Globus pallidus (tissue), 1 donor: ENCODE results near the gene ZNF512.
A peak's percentile ranks its signal among the peaks of the same experiment; 100 is the strongest.

Experiments used
- DNase-seq: peaks from one replicate; pipeline ENCODE4 v3.0.0-alpha.2; 2015; ENCODE audit warnings: low spot score

ZNF512 gene

GRCh38 chr2:27638037-27638637 lies 55.3 kb downstream of the ZNF512 start:
- DNase-seq: no peak

DNA sequence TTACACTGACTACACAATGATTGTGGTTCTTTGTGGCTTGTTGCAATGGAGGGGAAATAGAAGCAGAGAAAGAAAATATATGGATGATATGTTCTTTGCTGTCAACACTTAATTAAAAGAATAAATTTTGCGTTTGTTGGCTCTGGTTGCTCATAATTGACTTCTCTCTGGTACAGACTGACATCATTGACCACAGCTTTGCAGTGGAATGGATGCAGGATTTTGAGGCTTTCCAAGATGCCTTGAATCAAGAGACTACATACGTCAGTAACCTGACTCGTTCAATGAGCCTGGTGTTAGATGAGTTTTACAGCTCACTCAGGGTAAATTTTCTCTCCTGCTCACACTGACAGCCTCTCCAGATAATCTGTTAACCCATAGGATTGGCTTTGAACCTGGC lies 55.9 kb downstream of the ZNF512 start:
- no peak for DNase-seq

DNA sequence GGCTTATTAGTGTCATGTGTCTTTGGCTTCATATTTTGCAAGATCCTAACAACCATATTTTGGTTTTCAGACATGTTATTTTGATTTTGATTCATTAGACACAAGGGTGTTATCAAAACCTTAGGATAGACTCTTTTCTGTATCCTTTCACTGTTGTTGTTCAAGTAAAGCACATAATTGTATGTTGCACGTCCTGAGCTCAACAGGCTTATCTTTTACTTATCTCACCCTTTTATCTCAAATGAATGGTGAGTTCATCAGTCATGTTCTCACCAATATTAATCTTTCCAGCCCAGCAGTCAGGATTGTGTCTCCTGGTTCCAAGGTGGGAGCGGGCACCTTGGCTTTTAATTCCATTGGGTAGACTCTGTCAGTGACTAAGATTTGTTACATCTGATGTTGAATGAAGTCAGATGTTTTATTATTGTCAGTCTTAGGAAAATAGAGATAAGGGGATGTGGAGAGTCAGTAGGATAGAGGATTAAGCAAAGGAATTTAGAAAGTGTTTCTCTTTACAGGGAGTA lies 57.9 kb downstream of the ZNF512 start:
- no peak for DNase-seq

DNA sequence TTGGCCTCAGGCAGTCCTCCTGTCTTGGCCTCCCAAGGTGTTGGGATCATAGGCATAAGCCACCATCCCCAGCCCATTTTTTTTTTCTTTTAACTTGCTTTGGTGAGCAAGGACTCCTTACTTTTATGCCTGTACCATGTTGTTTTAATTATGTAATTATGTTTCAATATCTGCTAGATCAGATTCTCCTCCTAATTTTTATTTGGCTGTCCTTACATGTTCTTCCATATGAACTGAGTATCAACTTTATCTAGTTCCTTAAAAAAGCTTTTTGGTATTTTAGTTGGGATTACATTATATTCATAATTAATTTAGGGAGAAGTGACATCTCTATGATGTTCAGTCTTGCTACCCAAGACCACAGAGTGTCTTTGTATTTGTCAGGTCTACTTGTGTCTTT lies 62.4 kb downstream of the ZNF512 start:
- DNase-seq: no peak

GRCh38 chr2:27647289-27647688 lies 64.4 kb downstream of the ZNF512 start:
- no peak for DNase-seq

- DNase-seq: no peak
Measured at GRCh38 chr2:27647737-27648136, 64.9 kb downstream of the ZNF512 start.

GRCh38 chr2:27651056-27651455 lies 68.2 kb downstream of the ZNF512 start:
- no peak for DNase-seq

DNA sequence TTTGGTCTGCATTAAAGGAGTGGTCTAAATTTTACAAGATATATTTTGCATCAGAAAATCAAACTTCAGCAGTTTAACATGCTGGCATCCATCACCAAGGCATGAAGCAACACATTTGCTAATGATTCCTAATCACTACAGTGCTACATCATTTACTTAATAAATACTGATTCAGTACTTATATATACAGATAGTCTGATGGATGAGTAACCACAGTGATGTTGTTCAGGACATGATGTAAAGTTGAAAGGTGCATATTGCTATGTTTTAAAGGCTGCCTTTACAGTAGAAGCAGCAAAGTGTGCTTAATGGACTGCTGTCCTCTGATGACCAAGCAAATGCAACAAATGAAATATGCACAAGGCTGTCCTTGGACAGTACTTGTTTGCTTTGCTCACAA lies 69.5 kb downstream of the ZNF512 start:
- DNase-seq: no peak

GRCh38 chr2:27652790-27653189 lies 69.9 kb downstream of the ZNF512 start:
- no peak for DNase-seq

GRCh38 chr2:27653397-27653796 lies 70.6 kb downstream of the ZNF512 start:
- DNase-seq: no peak

- no peak for DNase-seq
Measured at GRCh38 chr2:27655155-27655951, 72.5 kb downstream of the ZNF512 start.

DNA sequence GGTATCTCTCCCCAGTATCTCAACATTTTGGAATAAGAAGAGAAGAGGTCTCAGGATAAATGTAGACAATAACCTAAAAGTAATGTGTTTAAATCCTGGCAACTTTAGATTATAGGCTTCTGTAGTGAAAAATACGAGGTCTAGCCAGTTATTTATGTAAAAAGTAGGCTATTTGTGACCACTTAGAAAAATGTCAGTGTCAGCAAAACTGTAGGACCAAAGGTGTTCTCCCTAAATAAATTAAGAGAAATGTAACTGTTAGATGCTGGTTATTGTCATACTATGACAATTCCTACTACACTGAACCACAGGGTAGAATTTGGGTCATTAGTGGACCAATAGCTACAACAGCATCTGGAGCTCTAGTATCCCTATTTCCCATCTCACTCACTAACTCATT lies 78.5 kb downstream of the ZNF512 start:
- no peak for DNase-seq

DNA sequence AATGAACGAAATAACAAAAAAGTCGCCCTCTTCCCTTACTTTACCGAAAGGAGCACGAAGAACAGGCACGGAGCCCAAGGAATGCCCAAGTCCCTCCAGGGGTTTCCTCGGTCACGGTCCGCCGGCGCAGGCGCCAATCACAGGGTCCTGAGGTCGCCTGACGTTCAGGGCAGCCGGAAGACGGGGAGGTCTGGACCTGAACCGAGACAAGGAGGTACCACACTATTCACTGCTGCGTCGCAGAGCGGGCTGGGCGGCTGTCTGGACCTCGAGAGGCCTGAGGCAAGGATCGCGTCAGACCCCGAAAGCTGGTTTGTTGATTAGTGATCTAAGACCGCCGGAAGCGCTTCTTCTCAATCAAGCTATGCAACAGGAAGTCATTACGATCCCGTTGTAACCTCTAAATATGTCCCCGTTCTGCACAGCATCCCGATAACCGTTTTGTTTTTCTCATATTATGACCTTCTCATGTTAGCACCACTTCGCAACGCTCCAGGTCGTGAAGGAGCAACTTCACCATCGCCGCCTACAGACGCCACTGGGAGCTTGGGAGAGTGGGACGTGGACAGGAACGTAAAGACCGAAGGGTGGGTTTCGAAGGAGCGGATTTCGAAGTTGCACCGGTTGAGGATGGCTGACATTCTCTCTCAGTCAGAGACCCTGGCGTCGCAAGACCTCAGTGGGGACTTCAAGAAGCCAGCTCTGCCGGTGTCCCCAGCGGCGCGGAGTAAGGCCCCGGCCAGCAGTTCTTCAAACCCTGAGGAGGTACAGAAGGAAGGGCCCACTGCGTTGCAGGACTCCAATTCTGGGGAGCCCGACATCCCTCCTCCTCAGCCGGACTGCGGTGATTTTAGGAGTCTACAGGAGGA lies 80.7 kb downstream of the ZNF512 start, which contains the start of the genes SLC4A1AP and SUPT7L:
Gene SLC4A1AP (plus strand): TSS at position 605 of the 869 bp plus-strand sequence. CDS start 26 bp downstream, at position 631.
Gene SUPT7L (minus strand): TSS at position 330 of the 869 bp plus-strand sequence. CDS start 1,422 bp downstream, outside the sequence.
- peak; percentile 82 for DNase-seq

DNA sequence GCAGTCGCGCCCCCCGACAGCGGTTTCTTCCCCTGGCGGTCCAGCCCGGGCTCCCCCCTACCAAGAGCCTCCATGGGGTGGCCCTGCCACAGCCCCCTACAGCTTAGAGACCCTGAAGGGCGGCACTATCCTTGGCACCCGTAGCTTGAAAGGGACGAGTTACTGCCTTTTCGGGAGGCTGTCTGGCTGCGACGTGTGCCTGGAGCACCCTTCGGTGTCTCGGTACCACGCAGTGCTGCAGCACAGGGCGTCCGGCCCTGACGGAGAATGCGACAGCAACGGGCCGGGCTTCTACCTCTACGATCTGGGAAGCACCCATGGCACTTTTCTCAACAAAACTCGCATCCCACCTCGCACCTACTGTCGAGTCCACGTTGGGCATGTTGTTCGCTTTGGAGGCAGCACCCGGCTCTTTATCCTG lies 81.3 kb downstream of the ZNF512 start:
- DNase-seq: no peak

DNA sequence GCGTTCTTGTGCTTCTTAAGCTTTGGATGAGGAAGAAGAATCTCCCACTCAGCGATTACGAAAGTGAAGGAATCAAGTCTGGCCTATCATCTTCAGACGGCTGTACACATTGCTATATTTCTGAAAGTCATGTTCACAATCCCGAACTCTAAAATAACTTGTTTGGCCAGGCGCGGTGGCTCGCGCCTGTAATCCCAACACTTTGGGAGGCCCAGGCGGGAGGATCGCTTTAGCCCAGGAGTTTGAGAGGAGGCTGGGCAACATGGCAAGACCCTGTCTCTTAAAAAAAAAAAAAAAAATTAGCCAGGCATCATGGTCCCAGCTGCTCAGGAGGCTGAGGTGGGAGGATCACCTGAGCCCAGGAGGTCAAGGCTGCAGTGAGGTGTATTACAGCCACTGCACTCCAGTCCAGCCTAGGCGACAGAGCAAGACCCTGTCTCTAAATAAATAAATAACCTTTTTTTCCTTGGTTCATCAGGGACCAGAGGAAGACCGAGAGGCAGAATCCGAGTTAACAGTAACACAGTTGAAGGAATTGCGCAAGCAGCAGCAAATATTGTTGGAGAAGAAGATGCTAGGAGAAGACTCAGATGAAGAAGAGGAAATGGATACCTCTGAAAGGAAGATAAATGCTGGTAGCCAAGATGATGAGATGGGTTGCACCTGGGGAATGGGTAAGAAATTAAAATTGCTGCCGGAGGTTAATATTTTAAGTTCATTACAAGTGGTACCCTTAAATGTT lies 82.0 kb downstream of the ZNF512 start:
- no peak for DNase-seq

GRCh38 chr2:27667446-27667845 lies 84.6 kb downstream of the ZNF512 start:
- no peak for DNase-seq

GRCh38 chr2:27671235-27671634 lies 88.4 kb downstream of the ZNF512 start:
- no peak for DNase-seq
